Mesodermal cell (in vitro differentiated cells): ENCODE data around the gene PRR18.

Experiments
- H3K27ac ChIP-seq: 2 replicates; pipeline ENCODE4 v1.7.0; 2013; ENCODE audit warnings: mild to moderate bottlenecking, low read depth, low read length, moderate library complexity; ENCODE audit not compliant: severe bottlenecking
- H3K36me3 ChIP-seq: 2 replicates; pipeline ENCODE4 v1.7.1; 2013; ENCODE audit warnings: mild to moderate bottlenecking, low read length, moderate library complexity; ENCODE audit not compliant: control insufficient read depth, insufficient read depth
- H3K4me1 ChIP-seq: one replicate; pipeline ENCODE4 v1.7.1; 2013; ENCODE audit warnings: mild to moderate bottlenecking, low read length; ENCODE audit not compliant: insufficient read depth, control insufficient read depth, poor library complexity, severe bottlenecking
- H3K4me3 ChIP-seq: 2 replicates; pipeline ENCODE4 v1.7.0; 2013; ENCODE audit warnings: low read length, control low read depth, mild to moderate bottlenecking; ENCODE audit not compliant: insufficient read depth, poor library complexity, severe bottlenecking; ENCODE audit errors: extremely low read depth
- H3K9me3 ChIP-seq: 2 replicates; pipeline ENCODE4 v1.7.1; 2013; ENCODE audit warnings: mild to moderate bottlenecking, low read length, moderate library complexity; ENCODE audit not compliant: control insufficient read depth
- WGBS, 2 experiments: methylation state at CpG; one replicate each; pipeline ENCODE4 v1.1.5; 2013; ENCODE audit warnings: missing lambda C conversion rate in 2 of 2; ENCODE audit not compliant: insufficient coverage in 2 of 2; 5-methylcytosine and 5-hydroxymethylcytosine counted together

The PRR18 gene

GRCh38 chr6:166305562-166306117 is 2.6 kb downstream of the PRR18 start:
- Histone ChIP-seq H3K4me3 (no peak overlapping the region), H3K9me3 (no peaks in the 10 kb centered on the region), H3K4me1 (no peaks in the 10 kb centered on the region), H3K36me3 (no peaks in the 10 kb centered on the region), H3K27ac (no peak overlapping the region)
- 48 to 57% methylated on average over 6 to 7 of the region's 10 CpGs for WGBS, 2 experiments

- H3K4me1 ChIP-seq, result no peaks in the 10 kb centered on the region
- WGBS, 2 experiments, result 80% methylated on average over 1 to 2 of the region's 3 CpGs
These were observed 4.1 kb downstream of the PRR18 start for GRCh38 chr6:166304106-166304505.

GRCh38 chr6:166301611-166302529 is 6.3 kb downstream of the PRR18 start:
- 88 to 89% methylated on average over 13 to 17 of the region's 17 CpGs for WGBS, 2 experiments
- H3K9me3 ChIP-seq, result no peaks in the 10 kb centered on the region
- H3K36me3 ChIP-seq, result no peaks in the 10 kb centered on the region
- no peaks in the 10 kb centered on the region for H3K4me1 ChIP-seq
- no peak overlapping the region for H3K27ac ChIP-seq
- H3K4me3 ChIP-seq, result no peak overlapping the region

More at GRCh38 chr6:166304106-166304505, 4.1 kb downstream of the PRR18 start:
- no peak overlapping the region for H3K4me3 ChIP-seq
- no peak overlapping the region for H3K27ac ChIP-seq
- no peaks in the 10 kb centered on the region for H3K9me3 ChIP-seq
- H3K36me3 ChIP-seq, result no peaks in the 10 kb centered on the region

- H3K4me3 ChIP-seq, result no peak overlapping the region
- no peaks in the 10 kb centered on the region for H3K9me3 ChIP-seq
- 72 to 99% methylated on average over 6 to 7 of the region's 9 CpGs for WGBS, 2 experiments
- no peaks in the 10 kb centered on the region for H3K36me3 ChIP-seq
- no peak overlapping the region for H3K27ac ChIP-seq
- H3K4me1 ChIP-seq, result no peaks in the 10 kb centered on the region
These were observed 7.7 kb downstream of the PRR18 start for GRCh38 chr6:166300357-166300987.

- WGBS, 2 experiments, result 91 to 94% methylated on average over 23 of the region's 23 CpGs
- H3K4me3 ChIP-seq, result no peak overlapping the region
- no peak overlapping the region for H3K27ac ChIP-seq
- H3K36me3 ChIP-seq, result no peaks in the 10 kb centered on the region
- H3K9me3 ChIP-seq, result no peaks in the 10 kb centered on the region
- H3K4me1 ChIP-seq, result no peaks in the 10 kb centered on the region
These were observed 10.6 kb downstream of the PRR18 start for GRCh38 chr6:166297606-166298005.

- no peak overlapping the region for H3K27ac ChIP-seq
- WGBS, 2 experiments, result 87 to 90% methylated on average over 7 to 9 of the region's 10 CpGs
- H3K9me3 ChIP-seq, result no peaks in the 10 kb centered on the region
- no peak overlapping the region for H3K4me3 ChIP-seq
- H3K4me1 ChIP-seq, result no peaks in the 10 kb centered on the region
- H3K36me3 ChIP-seq, result no peaks in the 10 kb centered on the region
These were observed 11.9 kb downstream of the PRR18 start for GRCh38 chr6:166296035-166296883.

GRCh38 chr6:166293731-166294584 is 14.2 kb downstream of the PRR18 start:
- Histone ChIP-seq H3K36me3 (no peaks in the 10 kb centered on the region), H3K9me3 (no peaks in the 10 kb centered on the region), H3K27ac (no peak overlapping the region), H3K4me1 (no peaks in the 10 kb centered on the region), H3K4me3 (no peak overlapping the region)
- WGBS, 2 experiments, result 87 to 91% methylated on average over 8 to 12 of the region's 12 CpGs

GRCh38 chr6:166289207-166290060 is 18.8 kb downstream of the PRR18 start:
- 87 to 90% methylated on average over 9 to 12 of the region's 14 CpGs for WGBS, 2 experiments
- no peak overlapping the region for H3K27ac ChIP-seq
- H3K9me3 ChIP-seq, result no peaks in the 10 kb centered on the region
- H3K36me3 ChIP-seq, result no peaks in the 10 kb centered on the region
- no peaks in the 10 kb centered on the region for H3K4me1 ChIP-seq
- H3K4me3 ChIP-seq, result no peak overlapping the region

- H3K9me3 ChIP-seq, result no peaks in the 10 kb centered on the region
- no peak overlapping the region for H3K4me3 ChIP-seq
- H3K27ac ChIP-seq, result no peak overlapping the region
- H3K36me3 ChIP-seq, result no peaks in the 10 kb centered on the region
- H3K4me1 ChIP-seq, result no peaks in the 10 kb centered on the region
- 61 to 73% methylated on average over 3 to 6 of the region's 8 CpGs for WGBS, 2 experiments
These were observed 21.3 kb downstream of the PRR18 start for GRCh38 chr6:166286839-166287271.
